H9 (cell line): ENCODE results near the gene MICU1. TPM values are rescaled to one million over a fixed set of nuclear protein-coding genes. Genes with fewer than 3 reads are reported as not detected.

Experiments
- DNase-seq: peaks from one replicate; pipeline ENCODE4 v3.0.0-alpha.2; 2017
- H2AFZ ChIP-seq: one replicate; pipeline ENCODE4 v1.6.1; 2013; ENCODE audit warnings: mild to moderate bottlenecking, low read length, control low read depth, moderate library complexity
- H2AK5ac ChIP-seq: 2 replicates; pipeline ENCODE4 v1.6.1; 2013; ENCODE audit warnings: low read length, control low read depth, mixed read lengths; ENCODE audit not compliant: insufficient read length
- H2BK120ac ChIP-seq: one replicate; pipeline ENCODE4 v1.6.1; 2013; ENCODE audit warnings: low read depth, mild to moderate bottlenecking, low read length, control low read depth, inconsistent platforms; ENCODE audit not compliant: poor library complexity, severe bottlenecking
- H2BK12ac ChIP-seq: 2 replicates; pipeline ENCODE4 v1.6.1; 2013; ENCODE audit warnings: low read length, control low read depth, mixed read lengths, low read depth; ENCODE audit not compliant: insufficient read length
- H2BK15ac ChIP-seq: 2 replicates; pipeline ENCODE4 v1.6.1; 2013; ENCODE audit warnings: low read depth, low read length, control low read depth
- H2BK20ac ChIP-seq: one replicate; pipeline ENCODE4 v1.6.1; 2013; ENCODE audit warnings: low read depth, mild to moderate bottlenecking, low read length, control low read depth, inconsistent platforms; ENCODE audit not compliant: poor library complexity, severe bottlenecking
- H2BK5ac ChIP-seq: 2 replicates; pipeline ENCODE4 v1.6.1; 2013; ENCODE audit warnings: low read length, control low read depth, mixed read lengths; ENCODE audit not compliant: insufficient read length
- H3K14ac ChIP-seq: 2 replicates; pipeline ENCODE4 v1.6.1; 2013; ENCODE audit warnings: low read length, control low read depth; ENCODE audit not compliant: insufficient read depth
- H3K18ac ChIP-seq: 2 replicates; pipeline ENCODE4 v1.6.1; 2013; ENCODE audit warnings: low read depth, mild to moderate bottlenecking, mixed read lengths, low read length, control low read depth; ENCODE audit not compliant: insufficient read length
- H3K23ac ChIP-seq: 2 replicates; pipeline ENCODE4 v1.6.1; 2013; ENCODE audit warnings: low read length, control low read depth, mixed read lengths, low read depth; ENCODE audit not compliant: insufficient read length
- H3K23me2 ChIP-seq: 2 replicates; pipeline ENCODE4 v1.6.1; 2013; ENCODE audit warnings: low read depth, mild to moderate bottlenecking, mixed read lengths, low read length, control low read depth; ENCODE audit not compliant: insufficient read length, poor library complexity, severe bottlenecking
- H3K27ac ChIP-seq: 2 replicates; pipeline ENCODE4 v1.5.1; 2013; ENCODE audit warnings: low read length, control low read depth, mixed read lengths, low read depth; ENCODE audit not compliant: insufficient read length
- H3K27me3 ChIP-seq: 2 replicates; pipeline ENCODE4 v1.6.1; 2013; ENCODE audit warnings: low read length, control low read depth, inconsistent platforms; ENCODE audit not compliant: insufficient read depth
- H3K4ac ChIP-seq: 2 replicates; pipeline ENCODE4 v1.6.1; 2013; ENCODE audit warnings: low read depth, mild to moderate bottlenecking, control low read depth, inconsistent platforms, low read length, moderate library complexity
- H3K4me1 ChIP-seq: 2 replicates; pipeline ENCODE4 v1.6.1; 2013; ENCODE audit warnings: low read length, control low read depth, inconsistent platforms; ENCODE audit not compliant: insufficient read depth
- H3K4me2 ChIP-seq: 2 replicates; pipeline ENCODE4 v1.6.1; 2013; ENCODE audit warnings: low read length, control low read depth, mixed read lengths; ENCODE audit not compliant: insufficient read length, insufficient read depth
- H3K56ac ChIP-seq: 2 replicates; pipeline ENCODE4 v1.6.1; 2013; ENCODE audit warnings: low read depth, mild to moderate bottlenecking, mixed read lengths, low read length, control low read depth; ENCODE audit not compliant: insufficient read length
- H3K79me1 ChIP-seq: 2 replicates; pipeline ENCODE4 v1.6.1; 2013; ENCODE audit warnings: low read depth, mild to moderate bottlenecking, moderate library complexity, low read length, control low read depth, inconsistent platforms; ENCODE audit not compliant: insufficient read depth, poor library complexity, severe bottlenecking
- H3K79me2 ChIP-seq: 2 replicates; pipeline ENCODE4 v1.6.1; 2013; ENCODE audit warnings: low read length, control low read depth, inconsistent platforms; ENCODE audit not compliant: insufficient read depth
- H3K9ac ChIP-seq: 2 replicates; pipeline ENCODE4 v1.6.1; 2013; ENCODE audit warnings: low read length, control low read depth, mixed read lengths; ENCODE audit not compliant: insufficient read length; ENCODE audit errors: extremely low read depth
- H3K9me3 ChIP-seq: one replicate; pipeline ENCODE4 v1.6.1; 2013; ENCODE audit warnings: low read depth, low read length, inconsistent platforms; ENCODE audit not compliant: control insufficient read depth
- H3T11ph ChIP-seq: one replicate; pipeline ENCODE4 v1.6.1; 2013; ENCODE audit warnings: mild to moderate bottlenecking, low read length, control low read depth, inconsistent platforms
- H4K20me1 ChIP-seq: one replicate; pipeline ENCODE4 v1.6.1; 2013; ENCODE audit not compliant: control insufficient read depth, insufficient read length, insufficient read depth
- H4K5ac ChIP-seq: 2 replicates; pipeline ENCODE4 v1.6.1; 2013; ENCODE audit warnings: low read depth, mild to moderate bottlenecking, mixed read lengths, low read length, control low read depth; ENCODE audit not compliant: insufficient read length
- H4K8ac ChIP-seq: replicated peaks from 2 replicates; pipeline ENCODE4 v1.6.1; 2013; ENCODE audit warnings: low read length, control low read depth, mixed read lengths, low read depth; ENCODE audit not compliant: insufficient read length
- H4K91ac ChIP-seq: 2 replicates; pipeline ENCODE4 v1.6.1; 2013; ENCODE audit warnings: low read depth, mild to moderate bottlenecking, moderate library complexity, mixed read lengths, low read length, control low read depth; ENCODE audit not compliant: insufficient read length
- H3K27ac Mint-ChIP-seq, 3 experiments: 2 replicates in 2 of 3; 3 replicates in 1 of 3; pipeline ENCODE4 v1.8.0; 2020 to 2021; ENCODE audit warnings: mixed read lengths in 3 of 3, mild to moderate bottlenecking in 1 of 3, moderate library complexity in 1 of 3
- H3K27me3 Mint-ChIP-seq: 2 replicates; pipeline ENCODE4 v1.8.0; 2021; ENCODE audit warnings: low read depth, mild to moderate bottlenecking, moderate library complexity, mixed read lengths
- H3K36me3 Mint-ChIP-seq, 3 experiments: 2 replicates in 2 of 3; 3 replicates in 1 of 3; pipeline ENCODE4 v1.8.0; 2020 to 2021; ENCODE audit warnings: low read depth in 3 of 3, mixed read lengths in 3 of 3; ENCODE audit not compliant: insufficient read depth in 1 of 3
- H3K4me1 Mint-ChIP-seq, 2 experiments: 2 replicates each; pipeline ENCODE4 v1.8.0; 2020; ENCODE audit warnings: mixed read lengths in 2 of 2
- H3K4me3 Mint-ChIP-seq, 2 experiments: 2 replicates in 1 of 2; 3 replicates in 1 of 2; pipeline ENCODE4 v1.8.0; 2020 to 2021; ENCODE audit warnings: mild to moderate bottlenecking in 2 of 2, mixed read lengths in 2 of 2, moderate library complexity in 1 of 2
- H3K9me3 Mint-ChIP-seq, 2 experiments: 2 replicates in 1 of 2; 3 replicates in 1 of 2; pipeline ENCODE4 v1.8.0; 2020; ENCODE audit warnings: mild to moderate bottlenecking in 2 of 2, mixed read lengths in 2 of 2, moderate library complexity in 1 of 2
- CTCF ChIP-seq: fragments of 200-600 bp; sonication (generic); conservative IDR thresholded peaks from 3 replicates; pipeline ENCODE4 v1.8.0; 2021; ENCODE audit warnings: antibody characterized with exemption, mild to moderate bottlenecking
- WGBS: extraction: QIAGEN DNeasy Blood & Tissue Kit; methylation state at CpG from one replicate; pipeline ENCODE4 v1.1.7; 2013; ENCODE audit warnings: missing lambda C conversion rate, low lambda C conversion rate, mixed read lengths; ENCODE audit not compliant: insufficient read length; ENCODE audit errors: extremely low coverage; 5-methylcytosine and 5-hydroxymethylcytosine counted together
- total RNA-seq: library from RNA; stranded (reverse); gene quantifications from 2 replicates; pipeline ENCODE4 v1.2.1, GENCODE V29; 2021

The MICU1 gene
- total RNA-seq, 1 experiment from 2014 or later, result 33.2 TPM

- peak overlapping the region; percentile 37 for H3K27ac ChIP-seq
- H3K14ac ChIP-seq, result no peak overlapping the region; the same call in 1 of the 2 replicates
- WGBS, result no CpG with 5 or more reads among the region's 1 CpG
- H3K79me1 ChIP-seq, result no peaks in the 10 kb centered on the region
- H3K79me2 ChIP-seq, result no peaks in the 10 kb centered on the region; the same call in 1 of the 2 replicates
- DNase-seq, result no peak
- peak overlapping the region; percentile 94 to 100 for H3K4me3 Mint-ChIP-seq
- no peaks in the 10 kb centered on the region; a peak in 2 of 5 replicates for H3K9me3 Mint-ChIP-seq
- H3K23ac ChIP-seq, result no peak overlapping the region
- H3K36me3 Mint-ChIP-seq, result peaks cover 0 to 4% (median 2%) of the 10 kb centered on the region in 3 experiments; a peak in 3 of 7 replicates
- no peaks in the 10 kb centered on the region for H4K20me1 ChIP-seq
- H2BK15ac ChIP-seq, result no peak overlapping the region
- no peak overlapping the region for H3K56ac ChIP-seq
- peak overlapping the region; percentile 95 for H2AFZ ChIP-seq
- TF ChIP-seq CTCF, result no peak
- peaks cover 4 to 5% of the 10 kb centered on the region in 2 experiments for H3K4me1 Mint-ChIP-seq
- H4K5ac ChIP-seq, result no peak overlapping the region
- no peak overlapping the region for H2BK5ac ChIP-seq
- H3K4me2 ChIP-seq, result no peak overlapping the region
- no peaks in the 10 kb centered on the region for H3K4me1 ChIP-seq
- H2AK5ac ChIP-seq, result no peak overlapping the region
- no peaks in the 10 kb centered on the region for H3K27me3 Mint-ChIP-seq
- H3K18ac ChIP-seq, result peak overlapping the region; percentile 62
- H3K27me3 ChIP-seq, result no peaks in the 10 kb centered on the region
- H2BK20ac ChIP-seq, result no peak overlapping the region
- no peak overlapping the region for H4K8ac ChIP-seq
- no peak overlapping the region for H2BK12ac ChIP-seq
- no peak overlapping the region for H3K4ac ChIP-seq
- H2BK120ac ChIP-seq, result no peak overlapping the region
- no peak overlapping the region for H4K91ac ChIP-seq
- no peaks in the 10 kb centered on the region for H3K9me3 ChIP-seq
- peak overlapping the region; percentile 83 for H3K9ac ChIP-seq
- peaks cover 5% of the 10 kb centered on the region for H3K23me2 ChIP-seq
- no peak overlapping the region for H3T11ph ChIP-seq
- peak overlapping the region; percentile 47 to 99 (median 66); a peak in 2 of 7 replicates for H3K27ac Mint-ChIP-seq
These were observed 520 bp upstream of the MICU1 start for GRCh38 chr10:72626444-72626754.
